IMR-90 (cell line): ENCODE results near the gene KCNE4. TPM values are rescaled to one million over a fixed set of nuclear protein-coding genes. Genes with fewer than 3 reads are reported as not detected.

Experiments used
- ATAC-seq: fragments of 200-7000 bp; cut with Tn5 transposase; 2 replicates; pipeline ENCODE4 v1.9.1; 2020; ENCODE audit warnings: low read depth, mild to moderate bottlenecking, moderate library complexity
- BruUV-seq: library from RNA; stranded (reverse); fragments of 400-500 nt; replicated peaks from 2 replicates; lab custom pipeline; 2021; lab: Mats Ljungman, UMichigan
- CTCF ChIA-PET: fragments of 300-600 bp; formaldehyde crosslinking; extraction: SDS; loops from one replicate; lab custom pipeline; 2021; ENCODE audit warnings: antibody characterized with exemption; lab: Yijun Ruan, JAX
- POLR2A ChIA-PET: fragments of 300-600 bp; sonication (Branson Sonifier 250); formaldehyde crosslinking; loops from one replicate; lab custom pipeline; 2022; ENCODE audit warnings: antibody characterized with exemption; ENCODE audit not compliant: unreplicated experiment; lab: Charles Lee
- DNase-seq: peaks from one replicate; pipeline ENCODE4 v3.0.0; 2013
- H2AFZ ChIP-seq: replicated peaks from 2 replicates; pipeline ENCODE3; 2013; ENCODE audit warnings: low read length, mild to moderate bottlenecking; ENCODE audit not compliant: poor library complexity
- H2AK5ac ChIP-seq: 2 replicates; pipeline ENCODE4 v1.6.1; 2013; ENCODE audit warnings: low read depth, low read length, inconsistent platforms
- H2AK9ac ChIP-seq: replicated peaks from 2 replicates; pipeline ENCODE3; 2013; ENCODE audit warnings: mild to moderate bottlenecking, low read depth, low read length, moderate library complexity; ENCODE audit not compliant: poor library complexity
- H2BK120ac ChIP-seq: 2 replicates; pipeline ENCODE4 v1.6.1; 2013; ENCODE audit warnings: low read depth, low read length, inconsistent platforms
- H2BK15ac ChIP-seq: 3 replicates; pipeline ENCODE4 v1.6.1; 2013; ENCODE audit warnings: low read depth, low read length, inconsistent platforms
- H2BK20ac ChIP-seq: 2 replicates; pipeline ENCODE4 v1.6.1; 2013; ENCODE audit warnings: low read depth, mild to moderate bottlenecking, inconsistent platforms, low read length, moderate library complexity
- H2BK5ac ChIP-seq: 2 replicates; pipeline ENCODE4 v1.6.1; 2013; ENCODE audit warnings: mild to moderate bottlenecking, low read depth, low read length, inconsistent platforms; ENCODE audit not compliant: poor library complexity, severe bottlenecking
- H3K14ac ChIP-seq: replicated peaks from 2 replicates; pipeline ENCODE4 v1.6.1; 2013; ENCODE audit warnings: low read depth, low read length, inconsistent platforms
- H3K18ac ChIP-seq: 2 replicates; pipeline ENCODE4 v1.6.1; 2013; ENCODE audit warnings: low read depth, low read length, control low read depth
- H3K23ac ChIP-seq: 2 replicates; pipeline ENCODE4 v1.6.1; 2013; ENCODE audit warnings: low read depth, low read length, inconsistent platforms
- H3K27ac ChIP-seq: 2 replicates; pipeline ENCODE4 v1.5.1; 2013; ENCODE audit warnings: mild to moderate bottlenecking, control low read depth, low read length; ENCODE audit not compliant: insufficient read depth
- H3K27me3 ChIP-seq: 2 replicates; pipeline ENCODE4 v1.6.1; 2013; ENCODE audit warnings: low read length; ENCODE audit not compliant: control insufficient read depth, insufficient read depth
- H3K36me3 ChIP-seq: 2 replicates; pipeline ENCODE4 v1.6.1; 2013; ENCODE audit warnings: low read length, mixed read lengths; ENCODE audit not compliant: control insufficient read depth, insufficient read depth
- H3K4ac ChIP-seq: 2 replicates; pipeline ENCODE4 v1.6.1; 2013; ENCODE audit warnings: low read depth, low read length, inconsistent platforms
- H3K4me1 ChIP-seq: 2 replicates; pipeline ENCODE4 v1.6.1; 2013; ENCODE audit warnings: low read length, mixed read lengths; ENCODE audit not compliant: control insufficient read depth, insufficient read depth
- H3K4me2 ChIP-seq: 2 replicates; pipeline ENCODE4 v1.6.1; 2013; ENCODE audit warnings: low read depth, mild to moderate bottlenecking, control low read depth, low read length, moderate library complexity
- H3K4me3 ChIP-seq: 2 replicates; pipeline ENCODE4 v1.5.1; 2013; ENCODE audit warnings: low read depth, mild to moderate bottlenecking, control low read depth, low read length, moderate library complexity; ENCODE audit not compliant: insufficient read depth
- H3K56ac ChIP-seq: 2 replicates; pipeline ENCODE4 v1.6.1; 2013; ENCODE audit warnings: low read length, inconsistent platforms; ENCODE audit not compliant: insufficient read depth; ENCODE audit errors: extremely low read depth
- H3K79me1 ChIP-seq, 2 experiments: 2 replicates each; pipeline ENCODE4 v1.6.1; 2013; ENCODE audit warnings: low read length in 2 of 2, inconsistent platforms in 1 of 2, low read depth in 1 of 2
- H3K9ac ChIP-seq: 2 replicates; pipeline ENCODE4 v1.6.1; 2013; ENCODE audit warnings: low read depth, low read length, control low read depth
- H3K9me1 ChIP-seq: 2 replicates; pipeline ENCODE4 v1.6.1; 2013; ENCODE audit warnings: low read length, inconsistent platforms; ENCODE audit not compliant: insufficient read depth
- H3K9me3 ChIP-seq: 2 replicates; pipeline ENCODE4 v1.6.1; 2013; ENCODE audit warnings: low read length; ENCODE audit not compliant: control insufficient read depth, insufficient read depth
- H4K20me1 ChIP-seq: 2 replicates; pipeline ENCODE4 v1.6.1; 2013; ENCODE audit warnings: low read length, inconsistent platforms; ENCODE audit not compliant: insufficient read depth
- H4K5ac ChIP-seq: 2 replicates; pipeline ENCODE4 v1.6.1; 2013; ENCODE audit warnings: mild to moderate bottlenecking, low read depth, low read length, control low read depth
- H4K8ac ChIP-seq, 2 experiments: 2 replicates each; pipeline ENCODE4 v1.6.1; 2013; ENCODE audit warnings: low read depth in 2 of 2, low read length in 2 of 2, control low read depth in 1 of 2, inconsistent platforms in 1 of 2
- H4K91ac ChIP-seq: 2 replicates; pipeline ENCODE4 v1.6.1; 2013; ENCODE audit warnings: low read depth, low read length, inconsistent platforms; ENCODE audit not compliant: insufficient read depth
- BHLHE40 ChIP-seq: fragments of 150-350 bp; IDR thresholded peaks from 2 replicates; pipeline ENCODE4 v1.6.1; 2016; ENCODE audit warnings: mild to moderate bottlenecking, low read depth, low read length
- CEBPB ChIP-seq: IDR thresholded peaks from 2 replicates; pipeline ENCODE4 v1.6.1; 2012; ENCODE audit warnings: low read depth, low read length, improper control_type of control experiment
- CHD1 ChIP-seq: IDR thresholded peaks from 2 replicates; pipeline ENCODE4 v1.6.1; 2012; ENCODE audit warnings: low read depth, low read length, improper control_type of control experiment
- FOS ChIP-seq: fragments of 150-350 bp; IDR thresholded peaks from 2 replicates; pipeline ENCODE4 v1.6.1; 2016; ENCODE audit warnings: low read depth, low read length
- MAFK ChIP-seq: IDR thresholded peaks from 2 replicates; pipeline ENCODE4 v1.6.1; 2012; ENCODE audit warnings: low read depth, low read length, improper control_type of control experiment
- MAZ ChIP-seq: IDR thresholded peaks from 2 replicates; pipeline ENCODE4 v1.6.1; 2012; ENCODE audit warnings: low read depth, mild to moderate bottlenecking, low read length, improper control_type of control experiment, moderate library complexity, borderline replicate concordance
- MXI1 ChIP-seq: IDR thresholded peaks from 2 replicates; pipeline ENCODE4 v1.6.1; 2012; ENCODE audit warnings: low read depth, mild to moderate bottlenecking, low read length, moderate library complexity, borderline replicate concordance
- NFE2L2 ChIP-seq: fragments of 150-350 bp; IDR thresholded peaks from 2 replicates; pipeline ENCODE4 v1.6.1; 2016; ENCODE audit warnings: low read depth, mild to moderate bottlenecking, low read length
- POLR2A ChIP-seq: IDR thresholded peaks from 2 replicates; pipeline ENCODE4 v1.6.1; 2012; ENCODE audit warnings: mild to moderate bottlenecking, low read depth, low read length
- RAD21 ChIP-seq: IDR thresholded peaks from 2 replicates; pipeline ENCODE4 v1.6.1; 2012; ENCODE audit warnings: low read length, improper control_type of control experiment
- RCOR1 ChIP-seq: IDR thresholded peaks from 2 replicates; pipeline ENCODE4 v1.6.1; 2012; ENCODE audit warnings: mild to moderate bottlenecking, low read length, improper control_type of control experiment; ENCODE audit not compliant: insufficient replicate concordance
- RFX5 ChIP-seq: IDR thresholded peaks from 2 replicates; pipeline ENCODE4 v1.8.0; 2012; ENCODE audit warnings: low read depth, mild to moderate bottlenecking, low read length, moderate library complexity
- SMC3 ChIP-seq: fragments of 150-350 bp; IDR thresholded peaks from 2 replicates; pipeline ENCODE4 v1.6.1; 2016; ENCODE audit warnings: low read depth, mild to moderate bottlenecking, antibody characterized with exemption, low read length, moderate library complexity
- WGBS, 2 experiments: methylation state at CpG; one replicate each; pipeline versions ENCODE4 v1.1.5 to v1.1.7; 2013; ENCODE audit warnings: missing lambda C conversion rate in 2 of 2; ENCODE audit not compliant: insufficient read length in 1 of 2; ENCODE audit errors: extremely low coverage in 2 of 2; 5-methylcytosine and 5-hydroxymethylcytosine counted together
- dilution Hi-C: fragments of 300-500 bp; cut with HindIII; formaldehyde crosslinking; loops from one replicate; pipeline ENCODE4 v1.14.3; 2018; ENCODE audit warnings: low sequenced_read_pairs; ENCODE audit not compliant: unreplicated experiment
- in situ Hi-C: fragments of 300-500 bp; cut with MboI; formaldehyde crosslinking; loops from 3 replicates; pipeline ENCODE4 v1.14.3; 2019; ENCODE audit warnings: low sequenced_read_pairs, inconsistent platforms, mixed read lengths
- intact Hi-C: fragments of 100-400 bp; cut with micrococcal nuclease; formaldehyde crosslinking; loops from 2 replicates; pipeline ENCODE4 v1.10.0; 2022
- polyA plus RNA-seq, 3 experiments: library from polyadenylated mRNA; depleted of rRNA; stranded (reverse); fragments of >200 nt; gene quantifications; 2 replicates each; pipeline ENCODE4 v1.2.3, GENCODE V29; 2012; ENCODE audit warnings: low replicate concordance in 1 of 3
- total RNA-seq: library from RNA; depleted of rRNA; stranded (reverse); fragments of >200 nt; gene quantifications from 2 replicates; pipeline ENCODE4 v1.2.3, GENCODE V29; 2012
- TF ChIP-seq, protein P1 (sequence below): conservative IDR thresholded peaks from 2 replicates; pipeline ENCODE4 v1.5.1; 2012; ENCODE audit warnings: mild to moderate bottlenecking, low read depth, low read length, improper control_type of control experiment
- TF ChIP-seq, protein P2 (sequence below): fragments of 150-350 bp; IDR thresholded peaks from 2 replicates; pipeline ENCODE4 v1.6.1; 2016; ENCODE audit warnings: low read depth, mild to moderate bottlenecking, low read length, moderate library complexity, borderline replicate concordance
- TF ChIP-seq, protein P3 (sequence below): fragments of 150-350 bp; IDR thresholded peaks from 2 replicates; pipeline ENCODE4 v1.6.1; 2017; ENCODE audit warnings: mild to moderate bottlenecking, antibody characterized with exemption, low read length, low read depth

The KCNE4 gene
- total and polyA plus RNA-seq, 2 of the 4 experiments (the other 2 are of a cell fraction): 6.6 to 6.8 TPM

DNA sequence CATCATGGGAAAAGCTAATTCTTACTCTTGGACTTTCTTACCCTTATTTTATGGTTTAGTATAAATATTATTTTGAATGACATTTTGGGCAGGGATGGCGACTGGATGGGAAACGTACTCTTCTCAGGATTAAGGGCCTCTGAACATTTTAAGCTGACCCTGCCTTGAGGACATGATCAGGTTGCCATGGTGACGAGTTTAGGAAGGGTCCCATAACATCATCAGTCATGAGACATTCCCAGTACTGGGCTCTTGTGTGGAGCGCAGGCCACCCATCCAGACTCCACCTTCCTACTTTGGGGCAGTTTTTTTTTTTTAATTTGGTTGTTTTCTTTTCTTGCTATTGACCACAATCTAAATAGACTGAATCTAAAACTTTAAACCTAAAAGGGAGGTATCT is 40.7 kb downstream of the KCNE4 start:
- DNase-seq (no peak), ATAC-seq (no peak)
- Histone ChIP-seq H3K4ac (no peak overlapping the region; the same call in 1 of the 2 replicates), H3K9ac (no peak overlapping the region), H3K4me3 (no peak overlapping the region), H2BK20ac (no peak overlapping the region), H3K27me3 (no peaks in the 10 kb centered on the region), H3K56ac (no peak overlapping the region), H4K91ac (no peak overlapping the region), H3K14ac (no peak overlapping the region), H3K18ac (no peak overlapping the region), H3K36me3 (no peaks in the 10 kb centered on the region), H3K9me3 (no peaks in the 10 kb centered on the region), H3K23ac (no peak overlapping the region), H2BK120ac (no peak overlapping the region), H2AK9ac (no peak overlapping the region), H3K27ac (no peak overlapping the region), H2AK5ac (no peak overlapping the region), H3K9me1 (no peaks in the 10 kb centered on the region), H4K20me1 (no peaks in the 10 kb centered on the region), H2BK15ac (no peak overlapping the region), H2AFZ (no peak overlapping the region), H3K4me2 (no peak overlapping the region), H4K8ac (no peak overlapping the region), H2BK5ac (no peak overlapping the region), H4K5ac (no peak overlapping the region), H3K4me1 (peaks cover 4% of the 10 kb centered on the region; the same call in 1 of the 2 replicates), H3K79me1 (no peaks in the 10 kb centered on the region)
- in situ Hi-C loops: no loop called here
- no peak for TF ChIP-seq MXI1
- TF ChIP-seq CEBPB: no peak
- no peak for TF ChIP-seq POLR2A
- TF ChIP-seq RCOR1: no peak
- TF ChIP-seq, protein P1, sequence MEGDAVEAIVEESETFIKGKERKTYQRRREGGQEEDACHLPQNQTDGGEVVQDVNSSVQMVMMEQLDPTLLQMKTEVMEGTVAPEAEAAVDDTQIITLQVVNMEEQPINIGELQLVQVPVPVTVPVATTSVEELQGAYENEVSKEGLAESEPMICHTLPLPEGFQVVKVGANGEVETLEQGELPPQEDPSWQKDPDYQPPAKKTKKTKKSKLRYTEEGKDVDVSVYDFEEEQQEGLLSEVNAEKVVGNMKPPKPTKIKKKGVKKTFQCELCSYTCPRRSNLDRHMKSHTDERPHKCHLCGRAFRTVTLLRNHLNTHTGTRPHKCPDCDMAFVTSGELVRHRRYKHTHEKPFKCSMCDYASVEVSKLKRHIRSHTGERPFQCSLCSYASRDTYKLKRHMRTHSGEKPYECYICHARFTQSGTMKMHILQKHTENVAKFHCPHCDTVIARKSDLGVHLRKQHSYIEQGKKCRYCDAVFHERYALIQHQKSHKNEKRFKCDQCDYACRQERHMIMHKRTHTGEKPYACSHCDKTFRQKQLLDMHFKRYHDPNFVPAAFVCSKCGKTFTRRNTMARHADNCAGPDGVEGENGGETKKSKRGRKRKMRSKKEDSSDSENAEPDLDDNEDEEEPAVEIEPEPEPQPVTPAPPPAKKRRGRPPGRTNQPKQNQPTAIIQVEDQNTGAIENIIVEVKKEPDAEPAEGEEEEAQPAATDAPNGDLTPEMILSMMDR: no peak
- TF ChIP-seq FOS: no peak
- no peak for TF ChIP-seq MAFK
- TF ChIP-seq CHD1: no peak
- TF ChIP-seq RFX5: no peak
- no peak for TF ChIP-seq MAZ
- no peak for TF ChIP-seq NFE2L2
- no peak for TF ChIP-seq RAD21
- TF ChIP-seq, protein P2, sequence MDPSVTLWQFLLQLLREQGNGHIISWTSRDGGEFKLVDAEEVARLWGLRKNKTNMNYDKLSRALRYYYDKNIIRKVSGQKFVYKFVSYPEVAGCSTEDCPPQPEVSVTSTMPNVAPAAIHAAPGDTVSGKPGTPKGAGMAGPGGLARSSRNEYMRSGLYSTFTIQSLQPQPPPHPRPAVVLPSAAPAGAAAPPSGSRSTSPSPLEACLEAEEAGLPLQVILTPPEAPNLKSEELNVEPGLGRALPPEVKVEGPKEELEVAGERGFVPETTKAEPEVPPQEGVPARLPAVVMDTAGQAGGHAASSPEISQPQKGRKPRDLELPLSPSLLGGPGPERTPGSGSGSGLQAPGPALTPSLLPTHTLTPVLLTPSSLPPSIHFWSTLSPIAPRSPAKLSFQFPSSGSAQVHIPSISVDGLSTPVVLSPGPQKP: no peak
- no peak for TF ChIP-seq BHLHE40
- TF ChIP-seq, protein P3, sequence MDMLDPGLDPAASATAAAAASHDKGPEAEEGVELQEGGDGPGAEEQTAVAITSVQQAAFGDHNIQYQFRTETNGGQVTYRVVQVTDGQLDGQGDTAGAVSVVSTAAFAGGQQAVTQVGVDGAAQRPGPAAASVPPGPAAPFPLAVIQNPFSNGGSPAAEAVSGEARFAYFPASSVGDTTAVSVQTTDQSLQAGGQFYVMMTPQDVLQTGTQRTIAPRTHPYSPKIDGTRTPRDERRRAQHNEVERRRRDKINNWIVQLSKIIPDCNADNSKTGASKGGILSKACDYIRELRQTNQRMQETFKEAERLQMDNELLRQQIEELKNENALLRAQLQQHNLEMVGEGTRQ: no peak
- TF ChIP-seq SMC3: no peak
- POLR2A ChIA-PET: no interaction called here
- no TSS peak for BruUV-seq
- dilution Hi-C loops: no loop called here
- CTCF ChIA-PET: interaction anchor here (1.2 kb wide), 1 partner anchor 121 kb away, joined by 3 read pairs; no protein-coding TSS in a partner anchor
- no CpG with 5 or more reads among the region's 4 CpGs for WGBS, 2 experiments
- intact Hi-C loops: no loop called here
